ENCODE data around the gene ASPSCR1. TPM values are rescaled to one million over a fixed set of nuclear protein-coding genes. Genes with fewer than 3 reads are reported as not detected.

The ASPSCR1 gene
- total and polyA plus RNA-seq, 9 of the 15 experiments (the other 6 are each of a cell fraction or from before 2014, with no cell fraction given): 0.90 to 36.9 (median 11.6) TPM

DNA sequence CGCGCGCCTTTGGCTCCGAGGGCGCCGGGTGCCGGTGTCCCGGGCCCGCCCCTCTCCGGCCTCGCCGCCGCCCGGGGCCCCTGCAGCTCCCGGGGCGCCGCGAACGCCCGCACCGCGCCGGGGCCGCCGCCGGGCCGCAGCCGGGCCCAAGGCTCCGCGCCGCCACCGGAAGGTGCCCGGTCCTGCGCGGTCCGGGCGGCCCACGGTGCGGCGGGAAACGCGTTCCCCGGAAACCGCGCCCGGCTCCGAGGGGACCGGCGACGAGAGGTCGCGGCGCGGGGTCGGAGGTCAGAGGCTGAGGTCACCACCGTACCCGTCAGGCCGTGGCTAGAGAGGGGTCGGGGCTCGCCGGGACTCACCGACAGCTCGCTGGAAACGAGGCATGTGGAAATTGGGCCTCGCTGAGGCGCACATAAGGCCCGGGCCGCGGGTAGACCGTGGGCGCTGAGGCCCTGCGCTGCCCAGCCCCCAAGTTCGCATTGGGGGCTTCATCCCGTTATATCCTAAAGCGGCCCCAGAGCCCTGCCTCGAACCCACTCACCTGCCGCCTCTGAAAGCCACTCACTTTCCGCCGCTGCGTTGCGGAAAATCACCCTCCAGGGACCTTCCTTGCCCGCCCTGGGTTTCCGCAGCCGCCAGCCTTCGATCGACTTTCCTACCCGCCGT, 88.3 kb downstream of the ASPSCR1 start, which contains the start of gene DUS1L (continued):
- no peak for TF ChIP-seq RBM25 (IDR thresholded peaks at IDR 0.05; ENCODE audit: low read depth, low read length, severe bottlenecking)
- TF ChIP-seq HCFC1 (IDR thresholded peaks at IDR 0.05; ENCODE audit: low read depth, low read length): peak; percentile 89
- no peak for TF ChIP-seq GABPB2 (CRISPR knock-in tag; conservative IDR thresholded peaks at IDR 0.05)
- TF ChIP-seq, protein P1, sequence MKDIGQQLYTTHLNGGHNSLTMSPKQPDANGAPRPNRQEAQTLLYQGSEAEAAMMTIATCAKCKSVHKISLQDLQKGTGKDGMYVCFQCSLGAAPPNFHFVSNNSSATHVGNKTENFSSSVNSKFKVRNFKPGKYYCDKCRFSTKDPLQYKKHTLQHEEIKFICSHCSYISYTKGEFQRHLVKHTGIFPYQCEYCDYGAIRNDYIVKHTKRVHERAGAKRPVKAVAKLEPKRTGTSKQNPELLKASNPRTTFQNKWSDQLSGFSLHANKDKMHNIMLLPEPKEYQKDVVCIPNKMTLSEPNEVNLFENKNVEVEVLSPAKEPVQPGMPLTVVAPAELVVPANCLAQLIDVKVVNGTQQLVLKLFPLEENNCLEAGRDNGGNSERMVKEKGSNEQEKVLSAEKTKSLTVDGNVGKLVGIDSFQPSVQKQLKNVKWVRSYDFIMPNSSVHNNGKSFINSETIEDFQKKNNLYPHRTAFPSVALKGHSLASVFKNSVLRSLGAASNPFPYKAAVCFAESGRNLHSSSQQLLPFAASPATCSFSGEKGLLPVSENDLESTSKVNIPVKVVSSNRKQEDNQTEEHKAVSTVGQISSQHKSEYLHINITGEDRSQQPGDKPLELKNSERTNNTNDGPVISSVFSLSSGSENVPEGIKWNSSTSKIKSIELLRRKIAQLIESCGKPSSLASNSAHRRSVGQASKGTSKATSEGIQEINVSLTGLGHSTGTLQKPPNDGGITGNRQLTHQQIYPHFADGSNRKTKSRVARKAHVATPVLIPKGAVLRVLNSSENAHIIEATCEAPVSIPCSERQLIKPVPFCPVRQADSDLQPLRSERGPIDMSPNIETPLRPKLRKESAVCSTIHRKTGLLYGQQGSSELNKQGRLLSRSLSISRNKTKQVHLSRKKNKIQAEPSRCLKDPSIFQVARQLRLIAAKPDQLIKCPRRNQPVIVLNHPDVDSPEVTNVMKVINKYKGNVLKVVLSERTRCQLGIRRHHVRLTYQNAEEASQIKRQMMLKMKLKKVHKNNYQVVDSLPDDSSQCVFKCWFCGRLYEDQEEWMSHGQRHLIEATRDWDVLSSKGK (CRISPR knock-in tag; IDR thresholded peaks at IDR 0.05): no peak
- TF ChIP-seq, protein P2, sequence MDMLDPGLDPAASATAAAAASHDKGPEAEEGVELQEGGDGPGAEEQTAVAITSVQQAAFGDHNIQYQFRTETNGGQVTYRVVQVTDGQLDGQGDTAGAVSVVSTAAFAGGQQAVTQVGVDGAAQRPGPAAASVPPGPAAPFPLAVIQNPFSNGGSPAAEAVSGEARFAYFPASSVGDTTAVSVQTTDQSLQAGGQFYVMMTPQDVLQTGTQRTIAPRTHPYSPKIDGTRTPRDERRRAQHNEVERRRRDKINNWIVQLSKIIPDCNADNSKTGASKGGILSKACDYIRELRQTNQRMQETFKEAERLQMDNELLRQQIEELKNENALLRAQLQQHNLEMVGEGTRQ (CRISPR knock-in tag; IDR thresholded peaks at IDR 0.05): no peak
- TF ChIP-seq, protein P3, sequence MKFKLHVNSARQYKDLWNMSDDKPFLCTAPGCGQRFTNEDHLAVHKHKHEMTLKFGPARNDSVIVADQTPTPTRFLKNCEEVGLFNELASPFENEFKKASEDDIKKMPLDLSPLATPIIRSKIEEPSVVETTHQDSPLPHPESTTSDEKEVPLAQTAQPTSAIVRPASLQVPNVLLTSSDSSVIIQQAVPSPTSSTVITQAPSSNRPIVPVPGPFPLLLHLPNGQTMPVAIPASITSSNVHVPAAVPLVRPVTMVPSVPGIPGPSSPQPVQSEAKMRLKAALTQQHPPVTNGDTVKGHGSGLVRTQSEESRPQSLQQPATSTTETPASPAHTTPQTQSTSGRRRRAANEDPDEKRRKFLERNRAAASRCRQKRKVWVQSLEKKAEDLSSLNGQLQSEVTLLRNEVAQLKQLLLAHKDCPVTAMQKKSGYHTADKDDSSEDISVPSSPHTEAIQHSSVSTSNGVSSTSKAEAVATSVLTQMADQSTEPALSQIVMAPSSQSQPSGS (CRISPR knock-in tag; IDR thresholded peaks at IDR 0.05): no peak
- no peak for TF ChIP-seq CBFB (CRISPR knock-in tag; IDR thresholded peaks at IDR 0.05)
- TF ChIP-seq, protein P4, sequence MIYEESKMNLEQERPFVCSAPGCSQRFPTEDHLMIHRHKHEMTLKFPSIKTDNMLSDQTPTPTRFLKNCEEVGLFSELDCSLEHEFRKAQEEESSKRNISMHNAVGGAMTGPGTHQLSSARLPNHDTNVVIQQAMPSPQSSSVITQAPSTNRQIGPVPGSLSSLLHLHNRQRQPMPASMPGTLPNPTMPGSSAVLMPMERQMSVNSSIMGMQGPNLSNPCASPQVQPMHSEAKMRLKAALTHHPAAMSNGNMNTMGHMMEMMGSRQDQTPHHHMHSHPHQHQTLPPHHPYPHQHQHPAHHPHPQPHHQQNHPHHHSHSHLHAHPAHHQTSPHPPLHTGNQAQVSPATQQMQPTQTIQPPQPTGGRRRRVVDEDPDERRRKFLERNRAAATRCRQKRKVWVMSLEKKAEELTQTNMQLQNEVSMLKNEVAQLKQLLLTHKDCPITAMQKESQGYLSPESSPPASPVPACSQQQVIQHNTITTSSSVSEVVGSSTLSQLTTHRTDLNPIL (CRISPR knock-in tag; IDR thresholded peaks at IDR 0.05): no peak
- TF ChIP-seq RBFOX2 (IDR thresholded peaks at IDR 0.05; ENCODE audit: low read depth, low read length): peak; percentile 75
- no peak for TF ChIP-seq YBX1 (IDR thresholded peaks at IDR 0.05)
- no peak for TF ChIP-seq ZNF347 (CRISPR knock-in tag; IDR thresholded peaks at IDR 0.05; ENCODE audit: low read depth)
- TF ChIP-seq PTRF (tag; IDR thresholded peaks at IDR 0.05): no peak
- TF ChIP-seq, protein P5, sequence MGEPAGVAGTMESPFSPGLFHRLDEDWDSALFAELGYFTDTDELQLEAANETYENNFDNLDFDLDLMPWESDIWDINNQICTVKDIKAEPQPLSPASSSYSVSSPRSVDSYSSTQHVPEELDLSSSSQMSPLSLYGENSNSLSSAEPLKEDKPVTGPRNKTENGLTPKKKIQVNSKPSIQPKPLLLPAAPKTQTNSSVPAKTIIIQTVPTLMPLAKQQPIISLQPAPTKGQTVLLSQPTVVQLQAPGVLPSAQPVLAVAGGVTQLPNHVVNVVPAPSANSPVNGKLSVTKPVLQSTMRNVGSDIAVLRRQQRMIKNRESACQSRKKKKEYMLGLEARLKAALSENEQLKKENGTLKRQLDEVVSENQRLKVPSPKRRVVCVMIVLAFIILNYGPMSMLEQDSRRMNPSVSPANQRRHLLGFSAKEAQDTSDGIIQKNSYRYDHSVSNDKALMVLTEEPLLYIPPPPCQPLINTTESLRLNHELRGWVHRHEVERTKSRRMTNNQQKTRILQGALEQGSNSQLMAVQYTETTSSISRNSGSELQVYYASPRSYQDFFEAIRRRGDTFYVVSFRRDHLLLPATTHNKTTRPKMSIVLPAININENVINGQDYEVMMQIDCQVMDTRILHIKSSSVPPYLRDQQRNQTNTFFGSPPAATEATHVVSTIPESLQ (CRISPR knock-in tag; IDR thresholded peaks at IDR 0.05): no peak
- 0 out of 2 replicates have a peak, but pooled peaks have one; percentile 44 for TF ChIP-seq ZNF134 (CRISPR knock-in tag; conservative IDR thresholded peaks at IDR 0.05)
- TF ChIP-seq, protein P6, sequence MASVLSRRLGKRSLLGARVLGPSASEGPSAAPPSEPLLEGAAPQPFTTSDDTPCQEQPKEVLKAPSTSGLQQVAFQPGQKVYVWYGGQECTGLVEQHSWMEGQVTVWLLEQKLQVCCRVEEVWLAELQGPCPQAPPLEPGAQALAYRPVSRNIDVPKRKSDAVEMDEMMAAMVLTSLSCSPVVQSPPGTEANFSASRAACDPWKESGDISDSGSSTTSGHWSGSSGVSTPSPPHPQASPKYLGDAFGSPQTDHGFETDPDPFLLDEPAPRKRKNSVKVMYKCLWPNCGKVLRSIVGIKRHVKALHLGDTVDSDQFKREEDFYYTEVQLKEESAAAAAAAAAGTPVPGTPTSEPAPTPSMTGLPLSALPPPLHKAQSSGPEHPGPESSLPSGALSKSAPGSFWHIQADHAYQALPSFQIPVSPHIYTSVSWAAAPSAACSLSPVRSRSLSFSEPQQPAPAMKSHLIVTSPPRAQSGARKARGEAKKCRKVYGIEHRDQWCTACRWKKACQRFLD (CRISPR knock-in tag; IDR thresholded peaks at IDR 0.05): peak; percentile 91
- TF ChIP-seq, protein P7, sequence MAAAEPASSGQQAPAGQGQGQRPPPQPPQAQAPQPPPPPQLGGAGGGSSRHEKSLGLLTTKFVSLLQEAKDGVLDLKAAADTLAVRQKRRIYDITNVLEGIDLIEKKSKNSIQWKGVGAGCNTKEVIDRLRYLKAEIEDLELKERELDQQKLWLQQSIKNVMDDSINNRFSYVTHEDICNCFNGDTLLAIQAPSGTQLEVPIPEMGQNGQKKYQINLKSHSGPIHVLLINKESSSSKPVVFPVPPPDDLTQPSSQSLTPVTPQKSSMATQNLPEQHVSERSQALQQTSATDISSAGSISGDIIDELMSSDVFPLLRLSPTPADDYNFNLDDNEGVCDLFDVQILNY (CRISPR knock-in tag; IDR thresholded peaks at IDR 0.05): no peak

Data from K562 (cell line).